OCI-LY3 (cell line): Measurements from ENCODE around the gene HSPB8.

Experiments
- H2AFZ ChIP-seq: fragments of 200-600, 300-600 bp; shearing (Covaris generic); 2 replicates; pipeline ENCODE4 v1.6.0; 2014; ENCODE audit warnings: antibody characterized with exemption, low read depth, low read length
- H3K27ac ChIP-seq: fragments of 200-600, 300-600 bp; sonication (generic); 2 replicates; pipeline ENCODE4 v1.5.1; 2014; ENCODE audit warnings: mild to moderate bottlenecking, low read length, moderate library complexity, mixed read lengths
- H3K27me3 ChIP-seq: fragments of 200-600, 300-600 bp; sonication (generic); 2 replicates; pipeline ENCODE4 v1.6.1; 2014; ENCODE audit warnings: low read depth, low read length, mixed read lengths
- H3K36me3 ChIP-seq: fragments of 200-600, 300-600 bp; sonication (generic); replicated peaks from 2 replicates; pipeline ENCODE3; 2014; ENCODE audit warnings: low read depth, low read length, mixed read lengths
- H3K4me1 ChIP-seq: fragments of 300-600, 200-600 bp; sonication (generic); 2 replicates; pipeline ENCODE4 v1.6.1; 2014; ENCODE audit warnings: low read length, mixed read lengths
- H3K4me2 ChIP-seq: fragments of 200-600, 300-600 bp; sonication (generic); 2 replicates; pipeline ENCODE4 v1.6.1; 2014; ENCODE audit warnings: low read length, mixed read lengths
- H3K4me3 ChIP-seq: fragments of 300-600, 200-600 bp; sonication (generic); 2 replicates; pipeline ENCODE4 v1.5.1; 2014; ENCODE audit warnings: antibody characterized with exemption, mild to moderate bottlenecking, low read length, moderate library complexity
- H3K79me2 ChIP-seq: fragments of 300-600, 200-600 bp; shearing (Covaris generic); 2 replicates; pipeline ENCODE4 v1.6.1; 2014; ENCODE audit warnings: mild to moderate bottlenecking, low read length, mixed read lengths
- H3K9ac ChIP-seq: fragments of 300-600, 200-600 bp; shearing (Covaris generic); 2 replicates; pipeline ENCODE4 v1.6.0; 2014; ENCODE audit warnings: mild to moderate bottlenecking, low read length, moderate library complexity
- H3K9me3 ChIP-seq: fragments of 200-600, 300-600 bp; shearing (Covaris generic); 2 replicates; pipeline ENCODE4 v1.6.1; 2014; ENCODE audit warnings: low read length, mixed read lengths; ENCODE audit not compliant: insufficient read depth
- H4K20me1 ChIP-seq: fragments of 200-600, 300-600 bp; sonication (generic); 2 replicates; pipeline ENCODE4 v1.6.1; 2016; ENCODE audit warnings: low read length, mixed read lengths; ENCODE audit not compliant: insufficient read depth
- EZH2phosphoT487 ChIP-seq: fragments of 200-600 bp; shearing (Covaris generic); IDR thresholded peaks from 2 replicates; pipeline ENCODE4 v1.6.1; 2018; ENCODE audit warnings: antibody characterized with exemption, mixed run types, low read depth
- TF ChIP-seq, protein P1 (sequence below): fragments of 200-600, 300-600 bp; sonication (generic); IDR thresholded peaks from 2 replicates; pipeline ENCODE4 v1.5.1; 2014; ENCODE audit warnings: antibody characterized with exemption, low read length, low read depth

Gene HSPB8, protein sequence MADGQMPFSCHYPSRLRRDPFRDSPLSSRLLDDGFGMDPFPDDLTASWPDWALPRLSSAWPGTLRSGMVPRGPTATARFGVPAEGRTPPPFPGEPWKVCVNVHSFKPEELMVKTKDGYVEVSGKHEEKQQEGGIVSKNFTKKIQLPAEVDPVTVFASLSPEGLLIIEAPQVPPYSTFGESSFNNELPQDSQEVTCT

DNA sequence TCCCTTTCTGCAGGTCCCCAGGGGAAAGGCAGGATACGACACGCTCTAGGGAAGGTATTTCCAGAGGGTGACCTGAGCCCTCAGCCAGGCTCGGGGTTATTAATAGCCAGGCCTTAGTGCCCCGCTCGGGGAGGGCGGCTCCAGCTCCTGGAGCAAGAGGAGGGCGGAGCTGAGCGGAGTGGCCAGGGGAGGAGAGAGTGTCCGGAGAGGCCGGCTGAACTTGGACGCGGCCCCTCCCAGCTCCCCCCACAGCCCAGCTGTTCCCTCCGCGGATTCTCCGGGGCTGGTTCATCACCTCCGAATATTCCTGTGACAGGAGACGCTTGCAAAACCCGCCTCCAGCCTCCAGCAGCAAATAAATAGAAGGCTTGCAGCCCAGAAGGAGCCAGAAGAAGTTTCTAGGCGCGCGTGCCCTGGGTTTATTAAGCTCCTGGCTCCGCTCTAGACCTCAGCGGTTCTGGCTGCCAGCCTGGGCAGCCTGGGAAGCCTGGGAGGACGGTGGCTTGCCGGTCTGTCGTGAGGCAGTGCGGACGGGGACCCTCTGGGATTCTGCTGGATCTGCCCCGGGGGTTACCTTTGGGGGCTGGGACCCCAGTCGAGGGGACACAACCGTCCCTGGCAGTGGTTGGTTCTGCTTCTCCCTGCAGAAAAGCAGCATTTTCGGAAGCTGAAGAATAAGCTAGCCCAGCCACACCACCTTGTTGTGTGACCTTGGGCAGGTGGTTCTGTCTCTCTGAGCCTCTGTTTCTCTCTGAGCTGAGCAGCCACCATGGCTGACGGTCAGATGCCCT is at the start of gene HSPB8:
HSPB8 (plus strand) TSS at position 388 of the 791 bp plus-strand sequence; CDS start at position 770, 382 bp downstream.
- H4K20me1 ChIP-seq, result no peaks in the 10 kb centered on the region
- H2AFZ ChIP-seq, result no peak within 1 kb of the TSS
- no peaks in the 10 kb centered on the region for H3K79me2 ChIP-seq
- H3K9ac ChIP-seq, result no peak within 1 kb of the TSS
- H3K27ac ChIP-seq, result no peak within 1 kb of the TSS
- no peak within 1 kb of the TSS for H3K4me3 ChIP-seq
- H3K27me3 ChIP-seq, result no peaks in the 10 kb centered on the region
- no peak within 1 kb of the TSS for H3K4me2 ChIP-seq
- H3K9me3 ChIP-seq, result no peaks in the 10 kb centered on the region
- TF ChIP-seq, protein P1, sequence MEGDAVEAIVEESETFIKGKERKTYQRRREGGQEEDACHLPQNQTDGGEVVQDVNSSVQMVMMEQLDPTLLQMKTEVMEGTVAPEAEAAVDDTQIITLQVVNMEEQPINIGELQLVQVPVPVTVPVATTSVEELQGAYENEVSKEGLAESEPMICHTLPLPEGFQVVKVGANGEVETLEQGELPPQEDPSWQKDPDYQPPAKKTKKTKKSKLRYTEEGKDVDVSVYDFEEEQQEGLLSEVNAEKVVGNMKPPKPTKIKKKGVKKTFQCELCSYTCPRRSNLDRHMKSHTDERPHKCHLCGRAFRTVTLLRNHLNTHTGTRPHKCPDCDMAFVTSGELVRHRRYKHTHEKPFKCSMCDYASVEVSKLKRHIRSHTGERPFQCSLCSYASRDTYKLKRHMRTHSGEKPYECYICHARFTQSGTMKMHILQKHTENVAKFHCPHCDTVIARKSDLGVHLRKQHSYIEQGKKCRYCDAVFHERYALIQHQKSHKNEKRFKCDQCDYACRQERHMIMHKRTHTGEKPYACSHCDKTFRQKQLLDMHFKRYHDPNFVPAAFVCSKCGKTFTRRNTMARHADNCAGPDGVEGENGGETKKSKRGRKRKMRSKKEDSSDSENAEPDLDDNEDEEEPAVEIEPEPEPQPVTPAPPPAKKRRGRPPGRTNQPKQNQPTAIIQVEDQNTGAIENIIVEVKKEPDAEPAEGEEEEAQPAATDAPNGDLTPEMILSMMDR, result no peak
- TF ChIP-seq EZH2phosphoT487, result no peak
- H3K4me1 ChIP-seq, result no peaks in the 10 kb centered on the region
- no peaks in the 10 kb centered on the region for H3K36me3 ChIP-seq

DNA sequence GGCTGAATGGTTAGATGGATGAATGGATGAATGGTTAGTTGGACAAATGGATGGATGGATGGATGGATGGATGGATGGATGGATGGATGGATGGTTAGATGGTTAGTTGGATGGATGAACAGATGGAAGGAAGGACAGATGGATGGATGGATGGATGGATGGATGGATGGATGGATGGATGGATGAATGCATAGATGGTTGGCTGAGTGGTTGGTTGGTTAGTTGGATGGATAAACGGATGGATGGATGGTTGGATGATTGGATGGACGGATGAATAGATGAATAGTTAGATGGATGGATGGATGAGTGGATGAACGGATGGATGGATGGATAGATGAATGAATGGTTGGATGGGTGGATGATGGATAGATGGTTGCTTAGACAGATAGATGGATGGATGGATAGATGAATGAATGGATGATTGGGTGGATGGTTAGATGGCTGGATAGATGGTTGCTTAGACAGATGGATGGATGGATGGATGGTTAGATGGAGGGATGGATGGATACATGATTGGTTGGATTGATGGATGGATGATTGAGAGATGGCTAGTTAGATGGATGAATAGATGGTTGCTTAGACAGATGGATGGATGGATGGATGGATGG is 48.8 kb upstream of the HSPB8 start:
- H3K9me3 ChIP-seq, result no peaks in the 10 kb centered on the region
- H3K4me1 ChIP-seq, result no peaks in the 10 kb centered on the region
- H3K4me3 ChIP-seq, result no peak overlapping the region
- no peaks in the 10 kb centered on the region for H4K20me1 ChIP-seq
- TF ChIP-seq, protein P1, result no peak
- TF ChIP-seq EZH2phosphoT487, result no peak
- no peak overlapping the region for H3K9ac ChIP-seq
- no peak overlapping the region for H3K4me2 ChIP-seq
- no peaks in the 10 kb centered on the region for H3K36me3 ChIP-seq
- H3K27ac ChIP-seq, result no peak overlapping the region
- no peaks in the 10 kb centered on the region for H3K79me2 ChIP-seq
- H2AFZ ChIP-seq, result no peak overlapping the region
- no peaks in the 10 kb centered on the region for H3K27me3 ChIP-seq

DNA sequence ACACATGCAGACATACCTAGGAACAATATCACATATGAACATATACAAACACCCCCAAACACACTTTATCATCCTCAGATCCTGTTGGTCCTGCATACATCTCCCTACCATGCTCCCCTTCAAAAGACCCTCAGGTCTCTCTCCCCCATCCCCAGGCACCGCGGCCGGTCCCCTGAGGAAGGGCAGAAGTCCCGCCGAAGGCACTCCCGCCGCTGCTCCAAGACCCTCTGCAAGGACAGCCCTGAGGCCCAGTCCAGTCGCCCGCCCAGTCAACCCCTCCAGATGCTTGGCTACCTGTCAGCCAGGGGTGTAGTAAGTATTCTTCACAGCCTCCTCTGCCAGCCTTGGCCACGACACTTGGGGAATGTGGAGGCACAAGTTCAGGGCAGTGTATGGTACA is 48.2 kb upstream of the HSPB8 start:
- no peak overlapping the region for H2AFZ ChIP-seq
- H3K4me1 ChIP-seq, result no peaks in the 10 kb centered on the region
- no peak overlapping the region for H3K4me2 ChIP-seq
- H3K9ac ChIP-seq, result no peak overlapping the region
- no peak overlapping the region for H3K4me3 ChIP-seq
- no peaks in the 10 kb centered on the region for H3K9me3 ChIP-seq
- H3K27me3 ChIP-seq, result no peaks in the 10 kb centered on the region
- no peaks in the 10 kb centered on the region for H3K36me3 ChIP-seq
- TF ChIP-seq, protein P1, result no peak
- no peak for TF ChIP-seq EZH2phosphoT487
- no peaks in the 10 kb centered on the region for H4K20me1 ChIP-seq
- no peaks in the 10 kb centered on the region for H3K79me2 ChIP-seq
- no peak overlapping the region for H3K27ac ChIP-seq
